GM19025 (cell line): ENCODE results near the gene SOD3.

ENCODE experiments used
- ATAC-seq: cut with Tn5 transposase; IDR thresholded peaks from one replicate; pipeline ENCODE4 v1.9.1; 2021; ENCODE audit warnings: mild to moderate bottlenecking, low read depth, moderate library complexity; ENCODE audit not compliant: unreplicated experiment

SOD3 gene

DNA sequence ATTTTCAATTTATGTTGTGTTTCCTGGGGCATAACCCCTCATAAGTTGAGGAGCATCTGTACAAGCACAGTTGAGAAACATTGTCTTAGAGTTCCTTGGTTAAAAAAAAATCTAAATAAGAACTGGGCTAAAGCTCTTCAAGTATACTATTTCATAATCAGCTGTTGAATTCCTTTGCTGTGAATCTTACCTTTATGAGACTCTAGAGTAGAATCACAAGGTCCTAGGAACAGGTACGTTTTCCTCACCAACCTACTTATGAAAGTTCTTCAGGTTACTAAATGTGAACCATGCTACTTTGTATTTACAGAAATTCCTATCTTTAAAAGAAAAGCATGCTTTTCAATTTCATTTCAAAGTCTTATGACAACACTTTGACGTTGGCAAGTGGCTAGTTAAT is 20.9 kb upstream of the SOD3 start:
- no peak for ATAC-seq

- no peak for ATAC-seq
These were observed 20.3 kb upstream of the SOD3 start for GRCh38 chr4:24775032-24775605.

DNA sequence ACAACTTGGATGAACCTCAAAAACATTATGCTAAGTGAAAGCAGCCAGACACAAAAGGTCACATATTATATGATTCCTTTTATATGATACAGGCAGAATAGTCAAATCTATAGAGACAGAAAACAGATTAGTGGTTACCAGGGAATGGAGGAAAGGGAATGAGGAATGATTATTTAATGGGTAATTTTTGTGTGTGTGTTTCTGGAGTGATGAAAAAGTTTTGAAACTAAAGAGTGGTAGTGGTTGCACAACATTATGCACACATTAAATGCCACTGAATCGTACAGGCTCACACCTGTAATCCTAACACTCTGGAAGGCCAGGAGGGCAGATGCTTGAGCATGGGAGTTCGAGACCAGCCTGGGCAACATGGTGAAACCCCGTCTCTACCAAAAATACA is 19.6 kb upstream of the SOD3 start:
- no peak for ATAC-seq

GRCh38 chr4:24777536-24778463 is 17.6 kb upstream of the SOD3 start:
- ATAC-seq = no peak

DNA sequence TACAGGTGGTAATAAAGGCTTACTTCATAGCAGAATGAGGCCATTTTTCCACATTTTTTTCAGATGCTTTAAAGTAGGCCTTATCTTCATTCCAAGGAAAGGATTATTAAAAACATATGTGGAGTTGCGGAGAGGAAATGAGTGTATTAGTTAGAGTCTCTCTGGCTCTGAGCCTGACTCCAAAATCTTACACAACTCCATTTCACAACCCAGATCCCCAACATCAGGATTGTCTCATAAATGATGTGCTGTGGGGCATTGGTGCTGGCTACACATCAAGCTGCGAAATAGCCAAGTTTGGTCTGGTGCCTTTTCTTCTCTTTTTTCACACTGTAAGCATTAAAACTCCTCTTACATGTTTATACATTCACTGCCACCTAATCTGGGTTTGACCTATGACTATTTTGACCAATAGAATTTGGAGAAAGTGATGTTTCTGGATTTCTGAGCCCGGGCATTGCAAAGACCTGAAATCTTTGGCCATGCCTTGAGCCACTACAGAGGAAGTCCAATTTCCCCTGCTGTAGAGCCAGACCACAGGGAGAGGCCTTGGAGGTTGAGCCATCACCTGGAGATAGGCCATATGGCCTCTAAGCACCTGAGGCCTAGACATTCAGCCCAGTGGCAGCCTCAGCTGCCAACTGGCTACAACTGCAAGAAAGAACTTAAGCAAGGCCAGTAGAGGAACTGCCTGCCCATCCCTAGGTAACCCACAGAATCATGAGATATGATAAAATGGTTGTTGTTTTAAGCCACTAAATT is 16.7 kb upstream of the SOD3 start:
- no peak for ATAC-seq

- ATAC-seq = no peak
These were observed 14.4 kb upstream of the SOD3 start for GRCh38 chr4:24780936-24781495.

- ATAC-seq = no peak
These were observed 13.2 kb upstream of the SOD3 start for GRCh38 chr4:24781999-24782745.

DNA sequence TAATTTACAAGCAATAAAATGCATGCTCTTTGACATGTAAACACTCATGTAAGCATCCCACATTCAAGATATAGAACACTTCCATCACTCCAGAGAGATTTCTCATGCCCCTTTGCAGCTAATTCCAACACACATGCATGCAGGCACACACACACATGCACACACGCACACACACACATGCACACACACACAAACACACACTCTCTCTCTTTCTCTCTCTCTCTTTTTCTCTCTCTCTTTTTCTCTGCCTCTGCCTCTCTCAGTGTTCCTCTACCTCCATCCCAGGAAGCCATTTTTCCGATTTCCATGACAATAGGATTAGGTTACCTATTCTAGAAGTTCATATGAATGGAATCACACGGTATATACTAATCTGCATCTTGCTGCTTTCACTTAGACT is 11.9 kb upstream of the SOD3 start:
- no peak for ATAC-seq

DNA sequence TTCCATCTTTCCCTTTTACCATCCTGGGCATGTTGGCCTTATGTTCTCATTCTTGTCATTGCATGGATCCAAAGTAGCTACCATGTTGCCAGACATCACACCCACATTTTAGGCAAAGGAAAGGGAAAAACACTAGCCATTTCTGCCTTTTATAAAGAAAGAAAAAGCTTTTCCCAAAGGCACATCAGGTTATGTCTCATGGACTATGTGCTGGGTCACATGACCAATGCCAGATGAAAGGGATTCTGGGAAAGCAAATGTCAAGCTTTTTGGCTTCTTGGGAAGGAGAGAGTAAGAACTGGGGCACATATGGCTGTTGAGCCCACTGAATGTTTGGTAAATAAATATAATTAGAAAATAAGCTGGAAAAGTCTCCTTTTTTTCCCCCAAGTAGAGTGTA is 4.3 kb upstream of the SOD3 start:
- no peak for ATAC-seq

- ATAC-seq = no peak
These were observed 2.8 kb upstream of the SOD3 start for GRCh38 chr4:24792552-24792951.

DNA sequence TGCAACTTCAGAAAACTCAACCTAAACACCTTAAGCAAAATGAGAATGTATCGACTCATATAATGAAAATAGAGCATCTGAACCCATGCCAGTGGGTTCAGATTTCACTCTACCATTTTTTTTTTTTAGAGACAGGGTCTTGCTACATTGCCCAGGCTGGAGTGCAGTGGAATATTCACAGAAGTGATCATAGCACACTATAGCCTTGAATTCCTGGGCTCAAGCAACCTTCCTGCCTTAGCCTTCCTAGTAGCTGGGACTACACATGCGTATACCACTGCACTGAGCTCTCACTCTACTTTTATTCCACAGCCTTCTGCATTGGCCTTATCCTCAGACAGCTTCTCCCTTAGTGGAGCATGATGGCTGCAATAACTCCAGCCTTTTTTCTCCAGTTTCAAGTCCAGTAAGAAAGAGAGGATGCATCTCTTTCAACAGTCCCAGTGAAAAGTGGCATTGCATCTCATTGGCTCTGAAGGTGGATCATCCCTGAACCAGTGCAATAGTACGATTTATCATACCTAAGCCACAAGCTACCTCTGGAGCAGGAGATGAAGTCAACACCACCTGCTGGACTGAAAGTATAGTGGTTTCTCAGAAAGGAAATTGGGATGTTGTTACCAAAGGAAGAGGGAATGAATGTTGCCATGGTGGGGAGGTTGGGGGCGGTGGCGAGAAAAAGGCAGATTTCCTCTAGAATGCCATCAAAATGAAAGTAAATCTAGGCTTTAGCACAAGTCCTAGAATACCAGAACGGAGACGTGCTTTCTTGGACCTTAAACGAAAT is 2.0 kb upstream of the SOD3 start:
- no peak for ATAC-seq

- ATAC-seq = no peak
These were observed 1.3 kb upstream of the SOD3 start for GRCh38 chr4:24794051-24794450.

DNA sequence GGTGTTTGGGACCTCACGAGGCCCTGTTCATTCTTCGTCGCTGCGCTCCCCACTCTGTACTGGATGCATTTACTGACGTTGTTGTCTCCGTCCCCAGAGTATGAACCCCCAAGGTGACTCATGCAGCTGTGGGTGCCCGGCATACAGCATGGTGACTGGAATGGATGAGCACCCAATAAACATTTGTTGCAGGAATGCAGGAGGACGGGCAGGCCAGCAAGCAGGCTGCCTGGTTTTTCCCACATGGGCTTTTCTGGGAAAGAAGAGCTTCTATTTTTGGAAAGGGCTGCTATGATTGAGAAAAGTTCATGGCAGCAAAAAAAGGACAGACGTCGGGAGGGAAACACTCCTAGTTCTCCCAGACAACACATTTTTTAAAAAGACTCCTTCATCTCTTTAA is 893 bp upstream of the SOD3 start:
- ATAC-seq = no peak

GRCh38 chr4:24795666-24796381 is 451 bp downstream of the SOD3 start:
- no peak for ATAC-seq

- ATAC-seq = no peak
These were observed 1.2 kb downstream of the SOD3 start for GRCh38 chr4:24796620-24797019.

DNA sequence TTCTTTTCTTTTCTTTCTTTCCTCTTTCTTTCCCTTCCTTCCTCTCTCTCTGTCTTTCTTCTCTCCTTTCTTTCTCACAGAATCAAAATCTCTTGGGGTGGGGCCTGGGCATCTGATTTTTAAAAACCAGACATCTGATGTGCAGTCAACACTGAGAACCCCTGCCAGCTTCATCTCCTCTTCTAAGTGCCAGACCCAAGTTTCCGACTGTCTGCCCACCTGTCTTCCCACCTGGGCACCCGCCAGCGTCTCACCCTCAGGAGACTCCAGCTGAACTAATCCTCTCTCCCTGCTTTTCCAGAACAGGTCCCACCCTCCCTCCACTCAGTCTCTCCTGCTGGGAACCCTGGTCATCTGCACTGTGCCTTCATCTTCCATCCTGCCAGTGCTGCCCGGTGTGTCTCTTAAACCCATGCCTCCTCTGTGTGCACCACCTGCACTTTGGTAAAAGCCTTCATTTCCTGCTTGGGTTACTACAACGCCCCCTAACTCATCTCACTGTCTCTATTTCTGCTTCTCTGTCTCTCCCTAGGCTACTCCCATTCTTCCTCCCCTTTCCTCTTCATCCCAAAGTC is 2.8 kb downstream of the SOD3 start:
- ATAC-seq = no peak

DNA sequence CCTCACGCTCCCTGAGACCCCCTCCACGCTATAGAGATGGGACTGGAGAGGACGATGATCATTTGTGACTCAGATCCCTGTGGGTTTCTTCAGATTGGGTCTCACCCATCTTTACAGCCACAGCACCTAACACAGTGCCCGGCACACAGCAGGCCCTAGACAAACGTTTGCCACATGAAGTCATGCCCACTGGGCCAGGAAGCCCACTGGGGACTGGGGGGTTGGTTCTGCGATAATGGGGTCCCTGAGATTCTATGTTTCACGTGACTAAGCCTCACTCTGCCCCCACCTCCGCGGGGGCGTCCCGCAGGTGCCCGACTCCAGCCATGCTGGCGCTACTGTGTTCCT is 3.8 kb downstream of the SOD3 start:
- no peak for ATAC-seq

DNA sequence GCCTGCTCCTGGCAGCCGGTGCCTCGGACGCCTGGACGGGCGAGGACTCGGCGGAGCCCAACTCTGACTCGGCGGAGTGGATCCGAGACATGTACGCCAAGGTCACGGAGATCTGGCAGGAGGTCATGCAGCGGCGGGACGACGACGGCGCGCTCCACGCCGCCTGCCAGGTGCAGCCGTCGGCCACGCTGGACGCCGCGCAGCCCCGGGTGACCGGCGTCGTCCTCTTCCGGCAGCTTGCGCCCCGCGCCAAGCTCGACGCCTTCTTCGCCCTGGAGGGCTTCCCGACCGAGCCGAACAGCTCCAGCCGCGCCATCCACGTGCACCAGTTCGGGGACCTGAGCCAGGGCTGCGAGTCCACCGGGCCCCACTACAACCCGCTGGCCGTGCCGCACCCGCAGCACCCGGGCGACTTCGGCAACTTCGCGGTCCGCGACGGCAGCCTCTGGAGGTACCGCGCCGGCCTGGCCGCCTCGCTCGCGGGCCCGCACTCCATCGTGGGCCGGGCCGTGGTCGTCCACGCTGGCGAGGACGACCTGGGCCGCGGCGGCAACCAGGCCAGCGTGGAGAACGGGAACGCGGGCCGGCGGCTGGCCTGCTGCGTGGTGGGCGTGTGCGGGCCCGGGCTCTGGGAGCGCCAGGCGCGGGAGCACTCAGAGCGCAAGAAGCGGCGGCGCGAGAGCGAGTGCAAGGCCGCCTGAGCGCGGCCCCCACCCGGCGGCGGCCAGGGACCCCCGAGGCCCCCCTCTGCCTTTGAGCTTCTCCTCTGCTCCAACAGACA is 4.4 kb downstream of the SOD3 start:
- no peak for ATAC-seq
